ENCODE measurements around the gene GSTA5.

DNA sequence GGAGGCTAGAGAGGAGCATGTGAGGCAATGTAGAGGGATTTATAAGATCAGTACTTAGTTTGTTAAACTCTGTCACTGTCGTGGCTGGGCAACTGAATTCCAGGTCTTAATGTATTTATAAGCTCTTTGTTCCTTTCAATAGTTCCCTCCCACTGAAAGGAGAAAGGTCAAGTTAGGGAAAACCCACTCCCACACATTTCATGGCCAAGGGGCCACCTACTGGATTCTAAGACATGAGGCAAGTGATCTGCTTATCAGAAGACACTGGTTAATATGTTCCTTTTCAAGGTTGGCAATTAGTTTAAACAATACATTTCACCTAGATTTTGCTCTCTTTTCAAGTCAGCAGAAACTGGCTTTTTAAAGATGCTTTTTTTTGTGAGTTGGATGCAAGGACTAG, 5.4 kb upstream of the GSTA5 start:
- TF ChIP-seq, protein P1, sequence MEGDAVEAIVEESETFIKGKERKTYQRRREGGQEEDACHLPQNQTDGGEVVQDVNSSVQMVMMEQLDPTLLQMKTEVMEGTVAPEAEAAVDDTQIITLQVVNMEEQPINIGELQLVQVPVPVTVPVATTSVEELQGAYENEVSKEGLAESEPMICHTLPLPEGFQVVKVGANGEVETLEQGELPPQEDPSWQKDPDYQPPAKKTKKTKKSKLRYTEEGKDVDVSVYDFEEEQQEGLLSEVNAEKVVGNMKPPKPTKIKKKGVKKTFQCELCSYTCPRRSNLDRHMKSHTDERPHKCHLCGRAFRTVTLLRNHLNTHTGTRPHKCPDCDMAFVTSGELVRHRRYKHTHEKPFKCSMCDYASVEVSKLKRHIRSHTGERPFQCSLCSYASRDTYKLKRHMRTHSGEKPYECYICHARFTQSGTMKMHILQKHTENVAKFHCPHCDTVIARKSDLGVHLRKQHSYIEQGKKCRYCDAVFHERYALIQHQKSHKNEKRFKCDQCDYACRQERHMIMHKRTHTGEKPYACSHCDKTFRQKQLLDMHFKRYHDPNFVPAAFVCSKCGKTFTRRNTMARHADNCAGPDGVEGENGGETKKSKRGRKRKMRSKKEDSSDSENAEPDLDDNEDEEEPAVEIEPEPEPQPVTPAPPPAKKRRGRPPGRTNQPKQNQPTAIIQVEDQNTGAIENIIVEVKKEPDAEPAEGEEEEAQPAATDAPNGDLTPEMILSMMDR (IDR thresholded peaks at IDR 0.05) = no peak
- TF ChIP-seq POLR2A (IDR thresholded peaks at IDR 0.05) (no peak), EP300 (IDR thresholded peaks at IDR 0.05) (no peak)

All from ovary (tissue), 3 donors.